AG10803 (cell line): ENCODE data around the gene CDT1.

Experiments
- DNase-seq: peaks from one replicate; pipeline ENCODE4 v3.0.0; 2010; ENCODE audit warnings: low read depth
- H3K4me3 ChIP-seq: 2 replicates; pipeline ENCODE4 v1.5.1; 2011; ENCODE audit warnings: mild to moderate bottlenecking, low read length, control low read depth
- CTCF ChIP-seq: conservative IDR thresholded peaks from 2 replicates; pipeline ENCODE4 v1.5.1; 2011; ENCODE audit warnings: mild to moderate bottlenecking, low read length, control low read depth, inconsistent platforms

The CDT1 gene

GRCh38 chr16:88838566-88838965 is 35.0 kb downstream of the CDT1 start:
- TF ChIP-seq CTCF, result no peak
- no peak overlapping the region for H3K4me3 ChIP-seq
- DNase-seq, result no peak

GRCh38 chr16:88839026-88839529 is 35.5 kb downstream of the CDT1 start:
- TF ChIP-seq CTCF, result no peak
- H3K4me3 ChIP-seq, result no peak overlapping the region
- no peak for DNase-seq

GRCh38 chr16:88839745-88840599 is 36.4 kb downstream of the CDT1 start:
- no peak overlapping the region for H3K4me3 ChIP-seq
- DNase-seq, result no peak
- no peak for TF ChIP-seq CTCF

GRCh38 chr16:88840600-88841215 is 37.1 kb downstream of the CDT1 start:
- no peak for DNase-seq
- H3K4me3 ChIP-seq, result no peak overlapping the region
- no peak for TF ChIP-seq CTCF

- no peak overlapping the region for H3K4me3 ChIP-seq
- no peak for TF ChIP-seq CTCF
Observed at GRCh38 chr16:88841521-88842307, 38.1 kb downstream of the CDT1 start.

GRCh38 chr16:88842308-88842756 is 38.7 kb downstream of the CDT1 start:
- no peak for TF ChIP-seq CTCF
- H3K4me3 ChIP-seq, result no peak overlapping the region
- DNase-seq, result no peak

More at GRCh38 chr16:88841521-88842307, 38.1 kb downstream of the CDT1 start:
- DNase-seq, result no peak
